Endodermal cell (in vitro differentiated cells): ENCODE measurements around the gene ZNF275. TPM values are rescaled to one million over a fixed set of nuclear protein-coding genes. Genes with fewer than 3 reads are reported as not detected.
"Not testable (repeated sequence)": the region's sequence is repeated elsewhere in the genome, so short reads cannot be mapped to it uniquely, and the experiment has no call there.

Source experiments
- DNase-seq: peaks from one replicate; pipeline ENCODE4 v3.0.0-alpha.2; 2017
- H3K27ac ChIP-seq: 2 replicates; pipeline ENCODE4 v1.5.1; 2013; ENCODE audit warnings: mild to moderate bottlenecking, low read depth, low read length, moderate library complexity
- H3K27me3 ChIP-seq: 2 replicates; pipeline ENCODE4 v1.6.1; 2013; ENCODE audit warnings: mild to moderate bottlenecking, low read length, moderate library complexity; ENCODE audit not compliant: insufficient read depth, control insufficient read depth, poor library complexity, severe bottlenecking
- H3K36me3 ChIP-seq: 2 replicates; pipeline ENCODE4 v1.7.0; 2013; ENCODE audit warnings: mild to moderate bottlenecking, low read length, moderate library complexity; ENCODE audit not compliant: control insufficient read depth, insufficient read depth
- H3K4me1 ChIP-seq: one replicate; pipeline ENCODE4 v1.7.0; 2013; ENCODE audit warnings: low read length; ENCODE audit not compliant: control insufficient read depth, insufficient read depth
- H3K4me3 ChIP-seq: 2 replicates; pipeline ENCODE4 v1.5.1; 2013; ENCODE audit warnings: mild to moderate bottlenecking, low read length, moderate library complexity
- H3K9ac ChIP-seq: 2 replicates; pipeline ENCODE4 v1.6.1; 2013; ENCODE audit warnings: mild to moderate bottlenecking, low read length, moderate library complexity; ENCODE audit not compliant: poor library complexity, severe bottlenecking; ENCODE audit errors: extremely low read depth
- H3K9me3 ChIP-seq: 2 replicates; pipeline ENCODE4 v1.6.1; 2013; ENCODE audit warnings: mild to moderate bottlenecking, low read length, moderate library complexity; ENCODE audit not compliant: control insufficient read depth
- H3K27ac Mint-ChIP-seq: 2 replicates; pipeline ENCODE4 v1.8.0; 2020; ENCODE audit warnings: mixed read lengths
- H3K27me3 Mint-ChIP-seq: 2 replicates; pipeline ENCODE4 v1.8.0; 2021; ENCODE audit warnings: mild to moderate bottlenecking, mixed read lengths; ENCODE audit not compliant: insufficient read depth
- H3K36me3 Mint-ChIP-seq: 2 replicates; pipeline ENCODE4 v1.8.0; 2020; ENCODE audit warnings: low read depth, mixed read lengths
- H3K4me1 Mint-ChIP-seq: 2 replicates; pipeline ENCODE4 v1.8.0; 2020; ENCODE audit warnings: mixed read lengths
- H3K4me3 Mint-ChIP-seq: 2 replicates; pipeline ENCODE4 v1.8.0; 2020; ENCODE audit warnings: mild to moderate bottlenecking, moderate library complexity, mixed read lengths
- H3K9me3 Mint-ChIP-seq: 2 replicates; pipeline ENCODE4 v1.8.0; 2020; ENCODE audit warnings: mild to moderate bottlenecking, mixed read lengths
- CTCF ChIP-seq: fragments of 200-600 bp; sonication (generic); conservative IDR thresholded peaks from 2 replicates; pipeline ENCODE4 v1.5.0; 2021; ENCODE audit warnings: antibody characterized with exemption, mild to moderate bottlenecking
- WGBS, 2 experiments: methylation state at CpG; one replicate each; pipeline versions ENCODE4 v1.1.5 to v1.1.7; 2013; ENCODE audit warnings: missing lambda C conversion rate in 2 of 2, mixed read lengths in 1 of 2; ENCODE audit not compliant: insufficient coverage in 1 of 2, insufficient read length in 1 of 2; 5-methylcytosine and 5-hydroxymethylcytosine counted together
- long read RNA-seq, 4 experiments: library from polyadenylated mRNA in 2 of 4; library from RNA in 1 of 4; library from capped mRNA in 1 of 4; stranded (forward) in 3 of 4; unstranded in 1 of 4; transcript quantifications; one replicate each; pipeline ENCODE4 v2.0.0, GENCODE V29; 2020 to 2021; ENCODE audit warnings: inconsistent platforms in 1 of 4
- polyA plus RNA-seq, 2 experiments: library from polyadenylated mRNA; stranded (reverse); fragments of 50-300 nt; gene quantifications; one replicate each; pipeline ENCODE4 v1.2.3, GENCODE V29; 2013
- total RNA-seq, 2 donors: library from RNA; stranded (reverse); fragmentation: NEBNext Ultra II Directional in 1 of 2; extraction: Animal tissue kit (Norgen Biotek cat#: 25700) in 1 of 2; gene quantifications; 2 replicates in 1 of 2; 3 replicates in 1 of 2; pipeline ENCODE4 v1.2.1, GENCODE V29; 2021

The ZNF275 gene, protein sequence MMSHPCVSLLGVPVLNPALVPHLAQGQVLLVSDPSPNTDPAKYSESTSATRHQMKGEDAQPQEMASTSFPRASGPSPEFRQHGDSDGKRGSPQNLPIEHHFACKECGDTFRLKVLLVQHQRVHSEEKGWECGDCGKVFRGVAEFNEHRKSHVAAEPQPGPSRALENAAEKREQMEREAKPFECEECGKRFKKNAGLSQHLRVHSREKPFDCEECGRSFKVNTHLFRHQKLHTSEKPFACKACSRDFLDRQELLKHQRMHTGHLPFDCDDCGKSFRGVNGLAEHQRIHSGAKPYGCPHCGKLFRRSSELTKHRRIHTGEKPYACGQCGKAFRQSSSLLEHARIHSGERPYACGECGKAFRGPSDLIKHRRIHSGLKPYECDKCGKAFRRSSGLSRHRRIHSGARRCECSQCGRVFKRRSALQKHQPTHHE
- total RNA-seq: 10 to 100 TPM; 11.0 to 12.6 TPM
- polyA plus RNA-seq (2013, experiment 1 of 2): 10.8 TPM
- 9.8 TPM for polyA plus RNA-seq (2013, experiment 2 of 2)
- long read RNA-seq, experiment 1, full-length matches to known transcripts: 1 of 10 reads
- long read RNA-seq, experiment 1, partial matches to known transcripts: 0 of 10 reads
- long read RNA-seq, experiment 1, other reads (novel, unspliced or antisense): 9 of 10 reads
- long read RNA-seq, experiment 2, full-length matches to known transcripts: 2 of 9 reads
- long read RNA-seq, experiment 2, partial matches to known transcripts: 0 of 9 reads
- long read RNA-seq, experiment 2, other reads (novel, unspliced or antisense): 7 of 9 reads
- long read RNA-seq, experiment 3, full-length matches to known transcripts: 3 of 5 reads
- long read RNA-seq, experiment 3, partial matches to known transcripts: 0 of 5 reads
- long read RNA-seq, experiment 3, other reads (novel, unspliced or antisense): 2 of 5 reads
- long read RNA-seq, experiment 4, partial matches to known transcripts: 0 of 1 reads
- long read RNA-seq, experiment 4, other reads (novel, unspliced or antisense): 1 of 1 reads

GRCh38 chrX:153333821-153334653, at the start of gene ZNF275:
ZNF275 (plus strand) TSS chrX:153334153; CDS start chrX:153336680, 2,527 bp downstream.
- Histone ChIP-seq H3K9me3 (no peaks in the 10 kb centered on the region), H3K9ac (peak within 1 kb of the TSS; percentile 63), H3K4me1 (no peaks in the 10 kb centered on the region), H3K4me3 (peak within 1 kb of the TSS; percentile 77), H3K27me3 (peaks cover 7% of the 10 kb centered on the region), H3K36me3 (peaks cover 26% of the 10 kb centered on the region), H3K27ac (peak within 1 kb of the TSS; percentile 72)
- WGBS, 2 experiments: 0% methylated on average over 64 of the region's 86 CpGs; no CpG with 5 or more reads in 1 of the 2 experiments
- H3K4me1 Mint-ChIP-seq: peaks cover 4% of the 10 kb centered on the region
- H3K27me3 Mint-ChIP-seq: peaks cover 14% of the 10 kb centered on the region
- TF ChIP-seq CTCF: no peak
- peaks cover 11% of the 10 kb centered on the region for H3K36me3 Mint-ChIP-seq
- peak within 1 kb of the TSS; percentile 81 for H3K27ac Mint-ChIP-seq
- peak within 1 kb of the TSS; percentile 82 for H3K4me3 Mint-ChIP-seq
- peak; percentile 90 for DNase-seq
- H3K9me3 Mint-ChIP-seq: peaks cover 49% of the 10 kb centered on the region

- DNase-seq, H3K4me3 Mint-ChIP-seq, H3K4me1 Mint-ChIP-seq, H3K27me3 Mint-ChIP-seq, H3K9me3 Mint-ChIP-seq, H3K36me3 ChIP-seq, H3K4me1 ChIP-seq, H3K9me3 ChIP-seq, H3K36me3 Mint-ChIP-seq, H3K4me3 ChIP-seq, H3K27ac ChIP-seq, H3K9ac ChIP-seq, H3K27me3 ChIP-seq, H3K27ac Mint-ChIP-seq: not testable (repeated sequence)
- no CpG with 5 or more reads among the region's 8 CpGs for WGBS, 2 experiments
Observed at GRCh38 chrX:153285678-153286077, 48.3 kb upstream of the ZNF275 start.

- H3K4me3 Mint-ChIP-seq, H3K27me3 Mint-ChIP-seq, H3K9me3 ChIP-seq, H3K27me3 ChIP-seq, H3K27ac Mint-ChIP-seq, H3K4me1 Mint-ChIP-seq, H3K36me3 Mint-ChIP-seq, H3K9ac ChIP-seq, H3K9me3 Mint-ChIP-seq, H3K4me1 ChIP-seq, H3K27ac ChIP-seq, H3K4me3 ChIP-seq, DNase-seq, H3K36me3 ChIP-seq: not testable (repeated sequence)
- WGBS, 2 experiments: no CpG with 5 or more reads among the region's 2 CpGs
Observed at GRCh38 chrX:153288807-153289206, 45.1 kb upstream of the ZNF275 start.

DNA sequence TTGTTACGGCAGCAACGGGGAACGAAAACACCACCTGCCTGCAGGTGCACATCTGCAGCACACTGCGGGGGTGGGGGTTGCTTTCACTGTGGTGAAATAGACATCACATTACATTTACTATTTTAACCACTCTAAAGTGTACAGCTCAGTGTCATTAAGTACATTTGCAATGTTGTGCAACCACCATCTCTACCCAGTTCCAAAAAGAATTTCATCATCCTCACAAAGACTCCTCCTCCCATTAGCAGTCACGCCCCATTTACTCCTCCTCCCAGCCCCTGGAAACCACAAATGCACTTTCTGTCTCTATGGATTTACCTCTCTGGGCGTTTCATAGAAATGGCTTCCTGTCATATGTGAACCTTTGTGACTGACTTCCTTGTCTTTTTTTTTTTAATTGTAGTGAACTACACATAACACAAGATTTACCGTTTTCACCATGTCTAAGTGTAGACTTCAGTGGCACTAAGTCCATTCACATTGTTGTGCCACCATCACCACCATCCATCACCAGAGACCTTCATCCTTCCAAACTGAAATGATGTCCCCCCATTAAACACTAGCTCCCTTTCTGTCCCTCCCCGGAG, 40.4 kb upstream of the ZNF275 start:
- H3K27ac ChIP-seq, H3K27me3 ChIP-seq, H3K36me3 ChIP-seq, H3K9ac ChIP-seq, H3K9me3 ChIP-seq, H3K27me3 Mint-ChIP-seq, H3K4me3 Mint-ChIP-seq, H3K27ac Mint-ChIP-seq, H3K4me1 Mint-ChIP-seq, H3K4me3 ChIP-seq, H3K36me3 Mint-ChIP-seq, H3K4me1 ChIP-seq, DNase-seq: not testable (repeated sequence)
- peaks cover 29% of the 10 kb centered on the region for H3K9me3 Mint-ChIP-seq
- 95 to 100% methylated on average over 1 to 3 of the region's 8 CpGs for WGBS, 2 experiments
